ENCODE measurements around the gene RNGTT.

RNGTT gene

GRCh38 chr6:88641178-88641903 lies 322.1 kb downstream of the RNGTT start:
- TF ChIP-seq CTCF (conservative IDR thresholded peaks at IDR 0.05; ENCODE audit: low read length): no peak
- peak; percentile 22 for DNase-seq (ENCODE audit: low read depth)
- no peak overlapping the region for H3K4me3 ChIP-seq (ENCODE audit: low read length)

- H3K4me3 ChIP-seq (ENCODE audit: low read length): no peak overlapping the region
- no peak for DNase-seq (ENCODE audit: low read depth)
- no peak for TF ChIP-seq CTCF (conservative IDR thresholded peaks at IDR 0.05; ENCODE audit: low read length)
Observed at GRCh38 chr6:88637761-88638545, 325.5 kb downstream of the RNGTT start.

- TF ChIP-seq CTCF (conservative IDR thresholded peaks at IDR 0.05; ENCODE audit: low read length): no peak
- H3K4me3 ChIP-seq (ENCODE audit: low read length): no peak overlapping the region
- DNase-seq (ENCODE audit: low read depth): no peak
Observed at GRCh38 chr6:88636871-88637270, 326.5 kb downstream of the RNGTT start.

- DNase-seq (ENCODE audit: low read depth): no peak
- H3K4me3 ChIP-seq (ENCODE audit: low read length): no peak overlapping the region
- no peak for TF ChIP-seq CTCF (conservative IDR thresholded peaks at IDR 0.05; ENCODE audit: low read length)
Observed at GRCh38 chr6:88633782-88634181, 329.6 kb downstream of the RNGTT start.

GRCh38 chr6:88631830-88632229 lies 331.6 kb downstream of the RNGTT start:
- no peak for DNase-seq (ENCODE audit: low read depth)
- H3K4me3 ChIP-seq (ENCODE audit: low read length): no peak overlapping the region
- TF ChIP-seq CTCF (conservative IDR thresholded peaks at IDR 0.05; ENCODE audit: low read length): no peak

GRCh38 chr6:88629838-88630494 lies 333.5 kb downstream of the RNGTT start:
- H3K4me3 ChIP-seq (ENCODE audit: low read length): no peak overlapping the region
- TF ChIP-seq CTCF (conservative IDR thresholded peaks at IDR 0.05; ENCODE audit: low read length): no peak
- no peak for DNase-seq (ENCODE audit: low read depth)
